NCI-H187 treated with DMSO at 0.1 percent for 48 hours (cell line): ENCODE data around the gene TMED6.

Experiments used
- DNase-seq: peaks from one replicate; lab custom pipeline; 2025; lab: John Stamatoyannopoulos, UW

TMED6 gene

DNA sequence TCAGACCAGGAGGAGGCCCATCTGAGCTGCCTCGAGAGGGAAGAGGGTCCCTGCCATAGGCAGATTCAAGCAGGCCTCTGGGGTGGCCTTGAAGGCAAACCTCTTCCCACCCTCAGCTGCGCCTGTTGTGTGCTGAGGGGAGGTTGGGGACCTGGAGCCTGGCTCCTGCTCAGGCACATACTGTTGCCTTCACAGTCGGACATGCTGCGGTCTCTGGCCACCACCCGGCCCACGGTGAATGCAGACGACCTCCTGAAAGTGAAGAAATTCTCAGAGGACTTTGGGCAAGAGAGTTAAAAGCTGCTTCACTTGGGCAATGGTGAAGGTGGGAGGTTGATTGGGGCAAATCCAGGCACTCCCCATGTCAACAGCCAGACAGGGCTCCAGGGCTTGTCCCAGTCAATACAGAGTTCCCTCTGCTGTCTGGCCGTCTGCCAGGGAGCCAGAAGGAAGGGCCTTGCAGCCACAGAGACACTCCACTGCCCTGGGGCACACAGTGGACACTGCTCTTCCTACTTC lies 27.5 kb downstream of the TMED6 start:
- no peak for DNase-seq

DNA sequence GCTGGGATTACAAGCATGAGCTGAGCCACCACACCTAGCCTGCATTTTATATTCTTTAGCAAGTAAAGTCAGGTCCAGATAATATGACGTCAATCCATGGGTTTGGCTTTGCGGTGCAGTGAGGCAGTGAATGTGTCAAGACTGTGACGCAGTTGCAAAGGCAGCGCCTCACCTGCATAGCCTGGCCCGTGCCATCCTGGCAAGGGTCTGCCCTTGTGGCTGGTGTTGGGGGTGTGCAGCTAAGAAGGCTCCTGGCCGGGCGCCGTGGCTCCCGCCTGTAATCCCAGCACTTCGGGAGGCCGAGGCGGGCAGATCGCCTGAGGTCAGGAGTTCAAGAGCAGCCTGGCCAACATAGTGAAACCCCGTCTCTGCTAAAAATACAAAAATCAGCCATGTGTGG lies 28.2 kb downstream of the TMED6 start:
- DNase-seq = no peak

DNA sequence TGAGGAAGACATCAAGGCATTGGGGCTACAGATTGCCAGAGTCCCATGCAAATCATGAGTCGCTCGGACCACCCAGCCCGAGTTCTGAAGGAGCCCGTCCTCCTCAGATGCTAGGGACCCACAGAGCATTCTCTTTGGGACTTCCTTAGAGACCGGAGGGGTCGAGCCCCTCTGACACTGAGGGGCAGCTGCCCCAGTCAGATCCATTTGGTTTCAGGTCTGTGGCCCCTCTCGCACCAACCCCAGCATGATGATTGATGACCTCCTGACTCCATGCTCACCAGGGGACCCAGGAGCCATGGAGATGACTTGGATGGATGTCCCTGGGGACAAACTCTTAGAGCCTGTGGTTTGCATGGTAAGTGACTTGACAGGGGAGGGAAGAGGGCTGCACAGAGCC lies 29.2 kb downstream of the TMED6 start:
- no peak for DNase-seq

DNA sequence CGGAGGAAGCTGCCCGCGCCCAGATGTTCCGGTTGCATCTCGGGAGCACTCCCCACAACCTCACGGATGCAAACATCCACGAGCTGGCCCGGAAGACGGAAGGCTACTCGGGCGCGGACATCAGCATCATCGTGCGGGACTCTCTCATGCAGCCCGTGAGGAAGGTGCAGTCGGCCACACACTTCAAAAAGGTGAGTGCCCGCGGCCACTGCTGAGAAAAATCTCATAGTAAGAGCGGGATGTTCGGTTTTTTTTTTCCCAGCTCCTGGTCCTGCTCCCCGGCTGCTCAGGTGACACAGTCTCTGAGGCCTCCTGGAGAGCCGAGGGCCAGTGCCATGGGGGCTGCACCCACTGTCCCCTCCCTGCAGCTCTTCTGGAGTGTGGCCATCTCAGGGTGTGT lies 30.5 kb downstream of the TMED6 start:
- DNase-seq = no peak

DNA sequence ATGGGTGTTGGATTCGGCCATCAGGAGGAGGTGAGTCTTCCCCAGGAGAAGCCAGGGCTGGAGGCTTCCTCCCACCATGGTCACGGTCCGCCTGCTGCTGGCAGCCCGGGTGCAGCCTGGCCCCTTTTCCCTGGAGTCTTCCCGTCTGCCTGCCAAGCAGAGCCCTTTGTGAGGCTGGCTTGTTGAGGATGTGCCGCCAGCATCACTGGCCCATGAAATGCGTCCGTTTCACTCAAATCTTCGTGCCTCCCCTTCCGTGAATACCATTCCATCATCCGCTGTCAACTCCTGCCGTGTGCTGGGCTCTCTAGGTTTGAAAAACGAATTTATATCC lies 30.9 kb downstream of the TMED6 start:
- no peak for DNase-seq

DNA sequence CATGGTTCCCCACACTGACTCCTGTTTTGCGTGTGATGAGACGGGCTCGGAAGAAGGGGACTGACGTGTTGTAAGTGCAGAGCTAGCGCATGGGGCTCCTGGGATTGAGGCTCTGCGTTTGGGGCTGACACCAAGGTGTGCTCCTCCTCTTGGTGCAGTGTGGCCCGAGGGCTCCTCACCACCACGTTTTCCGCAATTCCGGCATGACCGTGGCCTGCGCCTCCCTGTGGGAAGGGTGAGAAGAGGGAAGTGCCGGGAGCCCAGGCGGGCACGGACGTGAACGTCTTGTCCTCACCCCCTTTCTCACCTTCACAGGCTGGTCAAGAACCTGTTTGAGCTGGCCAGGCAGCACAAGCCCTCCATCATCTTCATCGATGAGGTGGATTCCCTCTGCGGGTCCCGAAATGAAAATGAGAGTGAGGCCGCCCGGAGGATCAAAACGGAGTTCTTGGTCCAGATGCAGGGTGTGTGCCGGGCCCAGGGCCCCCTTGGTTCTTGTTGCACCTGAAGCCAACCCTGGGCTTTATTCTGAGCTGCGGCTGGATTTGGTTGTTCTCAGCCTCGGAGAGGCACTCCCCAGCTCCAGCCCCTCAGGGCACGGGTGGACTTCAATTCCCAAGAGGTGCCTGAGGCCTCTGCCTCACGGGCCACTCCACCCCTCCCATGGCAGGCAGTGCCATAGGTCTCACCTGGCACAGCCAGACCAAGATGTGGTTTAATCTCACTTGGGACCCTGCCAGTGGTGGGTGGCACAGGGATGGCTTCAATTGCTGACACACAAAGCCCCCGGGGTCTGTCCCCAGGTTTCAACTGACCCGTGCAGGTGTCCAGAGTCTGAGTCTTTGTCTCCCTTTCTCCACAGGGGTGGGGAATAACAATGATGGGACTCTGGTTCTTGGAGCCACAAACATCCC lies 31.5 kb downstream of the TMED6 start:
- DNase-seq = no peak

DNA sequence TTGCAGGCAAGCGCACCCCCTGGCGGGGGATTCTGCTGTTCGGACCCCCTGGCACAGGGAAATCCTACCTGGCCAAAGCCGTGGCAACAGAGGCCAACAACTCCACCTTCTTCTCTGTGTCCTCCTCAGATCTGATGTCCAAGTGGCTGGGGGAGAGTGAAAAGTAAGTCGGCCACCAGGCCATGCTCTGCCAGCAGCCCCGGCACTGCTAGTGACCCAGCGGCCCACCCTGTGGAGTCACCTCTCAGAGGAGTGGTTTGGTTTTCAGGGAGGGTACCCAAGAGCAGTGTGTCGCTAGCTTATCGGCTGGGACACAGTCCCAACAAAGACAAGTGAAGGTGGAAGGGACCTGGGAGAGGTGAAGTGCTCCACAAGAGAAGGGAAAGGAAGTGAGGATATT lies 32.2 kb downstream of the TMED6 start:
- no peak for DNase-seq

DNA sequence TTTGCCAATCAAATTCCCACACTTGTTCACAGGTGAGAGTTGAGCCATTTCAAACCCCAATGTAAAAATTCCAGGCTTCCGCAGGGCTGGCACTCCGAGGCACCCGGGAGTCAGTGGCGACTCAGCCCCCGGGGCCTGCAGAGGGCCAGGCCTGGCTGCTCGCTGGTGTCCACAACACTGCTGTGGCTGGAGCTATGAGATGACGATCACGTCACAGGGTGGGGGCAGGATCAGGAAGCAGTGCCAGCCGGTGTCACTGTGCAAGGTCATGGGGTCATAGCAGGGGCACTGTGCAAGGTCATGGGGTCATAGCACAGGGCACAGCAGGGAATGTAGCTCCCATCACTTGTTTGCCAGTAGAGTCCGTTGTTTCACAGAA lies 32.7 kb downstream of the TMED6 start:
- DNase-seq = no peak

DNA sequence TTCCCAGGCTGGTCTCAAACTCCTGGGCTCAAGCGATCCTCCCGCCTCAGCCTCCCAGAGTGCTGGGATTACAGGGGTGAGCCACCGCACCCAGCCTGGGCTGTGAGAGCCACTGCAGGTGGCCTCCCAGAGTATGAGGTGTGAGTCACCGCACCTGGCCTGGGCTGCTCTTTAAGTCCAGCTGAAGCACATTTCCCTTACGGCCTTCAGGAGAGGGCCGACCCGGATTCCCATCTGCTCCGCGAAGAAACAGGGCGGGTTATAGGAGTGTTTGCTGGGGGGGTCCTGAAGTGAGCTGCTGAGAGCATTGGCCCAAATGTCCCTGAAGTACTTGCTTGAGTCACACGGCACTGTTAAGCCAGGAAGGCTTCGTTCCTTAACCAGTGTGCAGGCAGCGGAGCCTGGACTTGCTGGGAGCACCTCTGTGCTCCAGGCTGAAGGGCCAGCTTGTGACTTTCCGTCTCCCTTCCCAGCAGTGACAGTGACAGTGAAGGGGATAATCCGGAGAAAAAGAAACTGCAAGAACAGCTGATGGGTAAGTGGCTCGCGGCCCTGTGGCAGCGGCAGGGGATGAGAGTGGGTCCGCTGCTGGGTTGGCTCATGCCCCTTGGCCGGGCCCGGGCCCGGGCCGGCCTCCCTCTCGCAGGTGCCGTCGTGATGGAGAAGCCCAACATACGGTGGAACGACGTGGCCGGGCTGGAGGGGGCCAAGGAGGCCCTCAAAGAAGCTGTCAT lies 33.2 kb downstream of the TMED6 start:
- no peak for DNase-seq

DNA sequence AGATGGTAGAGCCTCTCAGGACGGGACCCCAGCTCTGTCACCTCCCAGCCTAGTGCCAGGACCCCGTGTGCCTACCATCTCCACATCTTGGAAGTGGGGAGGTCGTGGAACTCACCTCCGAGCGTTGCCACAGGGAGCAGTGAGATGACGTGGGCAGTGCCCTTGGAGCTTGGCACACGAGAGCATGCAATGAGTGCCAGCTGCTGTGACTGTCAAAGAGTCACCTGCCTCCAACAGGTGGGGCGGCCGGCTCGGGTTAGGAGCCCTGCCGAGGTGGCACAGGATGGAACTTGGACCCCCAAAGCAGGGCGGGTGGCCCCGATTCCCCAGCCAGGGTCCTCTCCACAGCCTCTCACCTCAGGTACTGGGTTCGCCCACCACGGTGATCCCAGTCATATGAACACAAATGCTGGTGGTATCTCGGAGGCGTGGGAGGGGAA lies 35.0 kb downstream of the TMED6 start:
- no peak for DNase-seq

DNA sequence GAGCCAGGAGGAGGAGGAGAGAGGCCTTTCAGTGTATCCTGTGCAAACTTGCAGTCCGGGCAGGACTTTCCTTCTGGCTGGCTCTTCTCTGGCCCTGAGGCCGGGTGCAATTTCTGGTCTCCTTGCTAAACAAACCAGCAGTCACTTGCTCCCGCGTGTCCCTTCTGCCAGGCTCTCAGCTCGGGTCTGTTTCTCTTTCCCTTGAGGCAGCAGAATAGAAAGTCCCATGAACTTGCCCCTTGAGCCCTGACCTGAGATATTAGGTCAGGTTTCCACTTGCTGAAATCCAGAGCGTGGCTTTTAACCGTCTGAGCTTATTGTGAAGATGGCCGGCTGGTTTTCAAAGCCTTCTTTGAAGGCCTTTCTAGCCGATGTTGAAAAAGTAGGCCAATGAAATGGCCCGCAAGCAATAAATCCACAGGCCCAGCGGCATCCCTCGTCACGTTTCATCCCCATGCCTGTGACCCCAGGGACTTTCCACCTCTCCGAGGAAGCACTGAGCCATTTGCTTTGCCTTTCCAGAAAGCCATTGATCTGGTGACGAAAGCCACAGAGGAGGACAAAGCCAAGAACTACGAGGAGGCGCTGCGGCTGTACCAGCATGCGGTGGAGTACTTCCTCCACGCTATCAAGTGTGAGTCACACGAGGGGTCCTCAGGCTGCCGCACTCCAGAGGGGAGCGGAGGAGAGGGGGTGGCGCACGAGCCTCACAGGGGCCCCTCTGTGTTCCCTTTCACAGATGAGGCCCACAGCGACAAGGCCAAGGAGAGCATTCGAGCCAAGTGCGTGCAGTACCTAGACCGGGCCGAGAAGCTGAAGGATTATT lies 35.9 kb downstream of the TMED6 start:
- no peak for DNase-seq

DNA sequence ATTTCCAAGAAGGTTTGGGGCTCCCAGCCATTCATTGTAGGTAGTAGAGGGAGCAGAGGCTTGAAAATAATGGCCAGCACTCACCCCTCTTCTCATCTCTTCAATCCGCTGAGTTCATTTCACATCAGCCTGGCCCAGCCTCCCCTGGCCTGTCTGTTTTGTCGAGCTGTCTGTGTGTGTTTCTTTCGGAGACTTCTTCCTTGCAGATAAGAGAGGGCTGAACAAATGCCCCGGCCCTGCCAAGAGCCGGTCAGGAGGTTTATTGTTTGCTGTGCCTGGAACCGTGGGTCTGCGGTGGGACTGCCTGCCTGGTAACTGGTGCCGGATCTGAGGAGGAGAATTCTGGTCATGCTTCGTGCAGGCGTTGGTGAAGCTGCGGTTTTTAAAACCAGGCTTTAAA lies 37.1 kb downstream of the TMED6 start:
- no peak for DNase-seq

DNA sequence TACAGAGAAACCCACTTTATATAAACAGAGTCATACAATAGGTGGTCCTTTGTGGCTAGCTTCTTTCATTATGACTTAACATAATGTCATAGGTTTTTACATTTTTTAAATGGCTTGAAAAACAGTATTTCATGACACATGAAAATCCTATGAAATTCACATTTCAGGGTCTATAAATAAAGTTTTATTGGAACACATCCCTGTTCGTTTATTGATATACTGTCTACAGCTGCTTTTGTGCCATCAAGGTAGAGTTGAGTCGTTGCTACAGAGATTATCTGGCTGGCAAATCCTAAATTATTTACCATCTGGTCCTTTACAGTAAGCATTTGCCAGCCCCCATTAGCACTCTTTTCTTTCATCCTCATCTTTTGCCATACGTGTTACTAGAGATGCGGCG lies 38.1 kb downstream of the TMED6 start:
- DNase-seq = no peak

DNA sequence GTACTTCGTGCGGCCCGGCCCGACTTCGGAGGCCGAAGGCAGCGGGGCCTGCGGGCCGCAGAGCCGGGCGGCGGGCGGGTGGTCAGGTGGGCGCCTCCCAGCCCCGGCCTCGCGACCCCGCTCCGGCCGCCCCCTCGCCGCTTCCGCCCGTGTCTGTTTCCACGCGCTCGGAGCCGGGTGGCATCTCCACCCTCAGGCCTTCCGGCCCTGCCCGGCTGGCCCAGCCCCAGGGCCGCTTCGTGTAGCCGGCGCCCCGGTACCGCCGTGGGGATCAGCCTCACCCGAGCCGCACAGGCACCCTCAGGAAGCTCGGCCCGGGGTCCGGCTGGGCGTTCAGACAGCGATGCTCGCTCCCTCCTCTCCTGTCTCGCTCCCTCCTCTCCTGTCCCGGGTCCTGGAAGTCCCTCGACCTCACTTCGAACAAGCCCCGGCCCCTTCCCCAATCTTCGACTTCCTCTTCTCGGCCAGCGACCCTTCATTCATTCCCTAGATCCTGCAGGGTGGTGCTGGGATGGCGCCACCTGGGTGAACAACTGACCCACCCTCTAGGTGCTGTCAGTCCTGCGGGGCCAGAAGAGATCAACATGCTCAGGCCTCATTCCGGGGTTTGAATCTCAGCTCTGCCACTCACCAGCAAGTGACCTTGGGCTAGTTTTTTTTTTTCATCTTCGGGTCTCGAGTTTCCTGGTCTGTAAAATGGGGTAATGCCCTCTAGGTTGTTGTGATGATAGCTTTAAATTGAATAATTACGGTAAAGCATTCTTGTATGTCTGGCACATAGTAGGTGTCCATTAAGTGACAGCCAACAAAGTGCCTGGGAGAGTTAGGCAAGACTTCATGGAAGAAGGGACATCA lies 39.8 kb downstream of the TMED6 start:
- DNase-seq = no peak

DNA sequence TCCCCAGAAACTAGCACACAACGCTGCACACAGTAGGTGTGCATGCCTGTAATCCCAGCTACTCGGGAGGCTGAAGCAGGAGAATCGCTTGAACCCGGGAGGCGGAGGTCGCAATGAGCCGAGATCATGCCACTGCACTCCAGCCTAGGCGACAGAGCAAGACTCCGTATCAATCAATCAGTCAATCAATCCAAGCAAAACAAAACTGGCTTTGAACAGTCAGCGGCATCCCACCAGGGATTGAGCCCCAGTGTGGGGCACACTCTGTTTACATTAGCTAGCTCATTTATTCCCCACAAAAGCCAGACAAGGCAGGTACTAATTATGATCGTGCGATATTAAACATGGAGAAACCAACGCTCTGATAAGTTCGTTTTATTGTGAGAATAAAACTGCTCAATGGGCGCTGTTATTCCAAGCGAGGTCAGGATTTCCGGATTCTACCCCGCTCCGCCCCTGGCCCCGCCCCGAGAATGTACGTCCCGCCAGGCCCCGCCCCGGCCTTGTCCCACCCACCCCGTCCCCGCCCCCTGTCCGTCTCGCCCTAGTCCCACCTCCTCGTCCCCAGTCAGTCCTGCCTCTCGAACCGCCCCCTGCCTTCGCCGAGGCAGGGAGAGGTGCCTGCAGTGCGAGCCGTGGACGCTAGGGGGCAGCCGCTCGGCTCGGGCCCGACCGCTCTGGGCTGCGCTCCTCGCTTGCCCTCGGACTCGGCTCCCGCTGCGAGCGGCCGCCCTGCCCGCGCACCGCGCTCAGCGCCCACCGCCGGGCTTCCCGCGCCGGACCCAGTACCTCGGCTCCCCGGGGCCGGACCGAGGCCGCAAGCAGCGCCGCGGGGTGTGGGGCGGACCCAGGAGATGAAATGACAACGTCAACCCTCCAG lies 40.7 kb downstream of the TMED6 start, which contains the start of gene VPS4A:
TSS of gene VPS4A (plus strand) at position 698 of the 880 bp plus-strand sequence. CDS start at position 860, 162 bp downstream.
- peak; percentile 55 for DNase-seq

DNA sequence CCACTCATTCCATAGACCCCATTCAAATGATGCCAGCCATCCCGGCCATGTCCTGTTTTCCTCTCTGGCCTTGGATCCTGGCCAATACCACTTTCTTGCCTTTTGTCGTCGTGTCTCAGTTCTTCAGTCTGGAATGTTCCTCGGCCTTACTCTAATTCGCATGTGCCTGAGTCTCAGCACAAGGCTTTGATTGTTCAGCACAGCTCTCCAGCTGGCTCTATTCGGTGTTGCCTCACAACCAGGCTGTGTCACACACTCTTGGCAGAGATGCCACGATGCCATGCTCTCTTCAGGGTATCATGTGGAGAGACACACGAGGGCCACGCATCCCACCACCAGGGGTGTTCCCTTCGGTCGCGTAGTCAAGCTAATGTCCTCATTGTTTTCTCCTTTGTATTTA lies 42.3 kb downstream of the TMED6 start:
- DNase-seq = no peak

DNA sequence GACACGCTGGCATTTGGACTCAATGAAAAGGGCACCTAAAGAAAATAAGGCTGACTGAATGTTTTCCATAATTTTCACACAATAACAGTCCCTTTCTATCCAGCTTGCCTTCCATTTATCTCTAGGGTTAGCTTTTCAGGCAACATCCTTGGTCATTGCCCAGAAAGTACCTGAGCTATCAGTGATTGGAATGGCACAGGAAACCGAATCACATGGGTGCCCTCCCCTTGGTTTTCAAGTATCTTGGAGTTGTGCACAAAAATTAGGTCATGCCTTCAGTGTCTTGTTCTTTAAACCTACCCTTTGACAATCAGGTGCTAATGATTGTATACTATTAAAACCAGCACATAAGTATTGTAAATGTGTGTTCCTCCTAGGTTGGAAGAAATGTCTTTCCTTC lies 43.7 kb downstream of the TMED6 start:
- no peak for DNase-seq

DNA sequence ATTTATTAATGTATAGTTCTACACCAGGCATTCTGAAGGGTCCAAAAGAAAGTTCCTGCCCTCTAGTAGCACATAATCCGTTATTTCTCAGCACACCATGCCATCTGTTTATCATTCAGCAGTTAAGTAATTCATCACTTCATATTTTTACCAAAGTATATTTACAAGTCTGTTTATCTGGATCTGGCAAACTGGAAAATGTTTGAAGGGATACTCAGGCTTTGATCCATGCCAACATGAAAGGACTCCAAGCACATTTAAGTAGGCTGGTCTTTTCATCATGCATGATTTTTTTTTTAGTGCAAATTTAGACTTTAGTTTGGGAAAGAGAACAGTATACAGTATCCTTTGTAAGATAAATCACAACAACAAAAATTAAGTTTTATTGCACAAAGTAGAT lies 44.5 kb downstream of the TMED6 start:
- no peak for DNase-seq

DNA sequence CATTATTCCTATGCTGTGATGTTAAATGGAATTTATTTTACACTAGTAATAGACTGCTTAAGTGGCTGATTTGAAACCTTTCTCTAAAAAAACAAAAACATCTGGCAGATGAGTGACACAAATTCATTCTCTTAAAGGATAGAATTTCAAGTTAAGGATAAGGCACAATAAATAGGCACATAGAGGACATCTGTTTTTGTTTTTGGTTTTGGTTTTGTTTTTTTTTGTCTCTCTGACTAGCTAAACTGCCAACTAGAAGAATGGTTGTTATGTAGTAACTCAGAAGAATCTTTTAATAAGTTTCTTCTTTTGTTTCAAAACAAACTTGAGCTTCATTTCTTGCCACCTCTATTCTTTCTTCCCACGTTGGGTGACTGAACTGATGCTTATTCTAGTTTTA lies 45.6 kb downstream of the TMED6 start:
- no peak for DNase-seq

DNA sequence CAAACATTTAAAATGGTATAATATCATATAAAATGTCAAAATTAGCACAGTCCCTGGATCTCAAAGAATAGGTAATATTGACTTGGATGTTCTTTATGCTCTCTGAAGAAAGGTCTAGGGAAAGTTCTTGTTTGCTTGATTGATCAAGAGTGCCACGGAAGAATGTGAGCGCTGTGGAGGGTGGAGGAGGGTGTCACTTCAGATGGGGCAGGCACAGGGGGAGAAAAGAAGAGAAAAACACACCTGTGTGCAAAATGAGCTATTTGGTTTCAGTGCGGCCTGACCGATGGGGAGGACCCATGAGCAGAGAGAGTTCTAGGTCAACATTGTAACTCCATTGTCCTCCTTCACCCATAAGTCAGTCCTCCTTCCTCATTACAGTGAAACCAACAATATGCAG lies 49.3 kb downstream of the TMED6 start:
- DNase-seq = no peak
